Fibroblast of pulmonary artery (primary cell): ENCODE results near the gene POLR1B.
A peak's percentile ranks its signal among the peaks of the same experiment; 100 is the strongest.
"Not testable (repeated sequence)": the region's sequence is repeated elsewhere in the genome, so short reads cannot be mapped to it uniquely, and the experiment has no call there.

Source experiments
- DNase-seq: peaks from one replicate; pipeline ENCODE4 v3.0.0-alpha.2; 2010; ENCODE audit warnings: low read depth
- H3K4me3 ChIP-seq: replicated peaks from 2 replicates; pipeline ENCODE4 v1.5.1; 2011; ENCODE audit warnings: low read depth, mild to moderate bottlenecking, control low read depth, low read length, moderate library complexity
- TF ChIP-seq, protein P1 (sequence below): IDR thresholded peaks from 2 replicates; pipeline ENCODE4 v1.5.1; 2011; ENCODE audit warnings: mild to moderate bottlenecking, control low read depth, low read length, inconsistent platforms; ENCODE audit errors: missing control alignments

POLR1B gene

GRCh38 chr2:112542984-112543661 is 858 bp downstream of the POLR1B start:
- peak overlapping the region; percentile 92 for H3K4me3 ChIP-seq
- DNase-seq: peak; percentile 10
- TF ChIP-seq, protein P1, sequence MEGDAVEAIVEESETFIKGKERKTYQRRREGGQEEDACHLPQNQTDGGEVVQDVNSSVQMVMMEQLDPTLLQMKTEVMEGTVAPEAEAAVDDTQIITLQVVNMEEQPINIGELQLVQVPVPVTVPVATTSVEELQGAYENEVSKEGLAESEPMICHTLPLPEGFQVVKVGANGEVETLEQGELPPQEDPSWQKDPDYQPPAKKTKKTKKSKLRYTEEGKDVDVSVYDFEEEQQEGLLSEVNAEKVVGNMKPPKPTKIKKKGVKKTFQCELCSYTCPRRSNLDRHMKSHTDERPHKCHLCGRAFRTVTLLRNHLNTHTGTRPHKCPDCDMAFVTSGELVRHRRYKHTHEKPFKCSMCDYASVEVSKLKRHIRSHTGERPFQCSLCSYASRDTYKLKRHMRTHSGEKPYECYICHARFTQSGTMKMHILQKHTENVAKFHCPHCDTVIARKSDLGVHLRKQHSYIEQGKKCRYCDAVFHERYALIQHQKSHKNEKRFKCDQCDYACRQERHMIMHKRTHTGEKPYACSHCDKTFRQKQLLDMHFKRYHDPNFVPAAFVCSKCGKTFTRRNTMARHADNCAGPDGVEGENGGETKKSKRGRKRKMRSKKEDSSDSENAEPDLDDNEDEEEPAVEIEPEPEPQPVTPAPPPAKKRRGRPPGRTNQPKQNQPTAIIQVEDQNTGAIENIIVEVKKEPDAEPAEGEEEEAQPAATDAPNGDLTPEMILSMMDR: no peak

DNA sequence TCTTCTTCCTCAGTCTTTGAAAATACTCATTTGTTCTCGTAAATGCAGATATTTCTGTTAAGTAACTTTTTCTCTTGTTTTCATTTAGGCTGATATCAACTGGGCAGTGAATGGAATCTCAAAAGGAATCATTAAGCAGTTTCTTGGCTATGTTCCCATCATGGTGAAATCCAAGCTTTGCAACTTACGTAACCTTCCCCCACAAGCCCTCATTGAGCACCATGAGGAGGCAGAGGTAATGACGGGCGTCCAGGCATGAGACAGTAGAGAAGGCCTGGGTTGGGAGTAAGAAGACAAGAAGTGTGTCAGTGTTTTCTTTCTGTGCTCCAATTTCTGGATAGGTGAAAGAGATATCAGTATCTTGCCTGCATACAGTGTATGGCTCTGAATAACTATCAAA is 5.1 kb downstream of the POLR1B start:
- TF ChIP-seq, protein P1: no peak
- H3K4me3 ChIP-seq: no peak overlapping the region
- DNase-seq: peak; percentile 77

GRCh38 chr2:112548980-112549379 is 6.7 kb downstream of the POLR1B start:
- TF ChIP-seq, protein P1: no peak
- H3K4me3 ChIP-seq: no peak overlapping the region
- DNase-seq: no peak

- DNase-seq: no peak
- TF ChIP-seq, protein P1: no peak
- no peak overlapping the region for H3K4me3 ChIP-seq
Observed at GRCh38 chr2:112566104-112566503, 23.8 kb downstream of the POLR1B start.

- not testable (repeated sequence) for H3K4me3 ChIP-seq, DNase-seq
Observed at GRCh38 chr2:112566508-112566907, 24.2 kb downstream of the POLR1B start.

GRCh38 chr2:112572005-112572404 is 29.7 kb downstream of the POLR1B start:
- no peak for DNase-seq
- H3K4me3 ChIP-seq: no peak overlapping the region
- TF ChIP-seq, protein P1: no peak

DNA sequence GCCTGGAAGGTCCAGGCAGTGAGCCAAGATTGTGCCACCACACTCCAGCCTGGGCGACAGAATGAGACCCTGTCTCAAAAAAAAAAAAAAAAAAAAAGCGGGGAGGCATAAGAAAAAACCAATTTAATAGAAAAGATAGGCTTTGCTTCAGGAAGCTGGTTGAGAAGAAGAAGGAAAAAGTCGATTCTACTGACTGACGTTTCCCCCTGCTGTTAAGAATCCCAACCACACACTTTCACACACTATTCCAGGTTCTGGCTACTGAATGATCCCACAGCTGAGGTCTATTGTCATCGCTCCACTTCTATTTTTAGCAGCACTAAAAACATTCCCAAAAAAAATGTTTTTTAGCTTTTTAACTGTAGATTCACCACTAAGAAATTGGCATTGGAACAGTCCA is 35.5 kb downstream of the POLR1B start:
- peak; percentile 42 for DNase-seq
- H3K4me3 ChIP-seq: no peak overlapping the region
- TF ChIP-seq, protein P1: peak; percentile 24
